ENCODE measurements around the gene RAI1.

Gene RAI1

DNA sequence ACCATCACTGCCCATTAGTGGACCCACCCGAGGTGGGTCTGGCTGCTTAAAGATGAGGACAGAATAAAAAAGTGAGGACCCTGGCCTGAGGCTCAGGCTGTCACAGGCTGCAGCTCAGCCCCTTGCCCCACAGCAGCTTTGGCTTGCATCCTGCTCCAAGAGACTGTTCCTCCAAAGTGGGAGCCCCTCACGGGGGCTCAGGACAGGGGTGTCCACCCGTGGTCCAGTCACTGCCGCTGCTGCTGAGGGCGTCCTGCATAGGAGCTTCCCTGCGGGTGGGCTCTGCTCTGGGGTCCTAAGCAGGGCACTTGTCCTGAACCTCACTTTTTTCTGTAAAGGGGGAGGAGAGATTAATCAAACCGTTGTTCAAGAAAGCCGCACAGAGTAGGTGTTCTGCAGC is 107.7 kb downstream of the RAI1 start:
- no peak overlapping the region for H3K4me3 ChIP-seq (ENCODE audit: low read length)
- no peak for TF ChIP-seq ZNF274 (IDR thresholded peaks at IDR 0.05; ENCODE audit: low read depth, low read length)

DNA sequence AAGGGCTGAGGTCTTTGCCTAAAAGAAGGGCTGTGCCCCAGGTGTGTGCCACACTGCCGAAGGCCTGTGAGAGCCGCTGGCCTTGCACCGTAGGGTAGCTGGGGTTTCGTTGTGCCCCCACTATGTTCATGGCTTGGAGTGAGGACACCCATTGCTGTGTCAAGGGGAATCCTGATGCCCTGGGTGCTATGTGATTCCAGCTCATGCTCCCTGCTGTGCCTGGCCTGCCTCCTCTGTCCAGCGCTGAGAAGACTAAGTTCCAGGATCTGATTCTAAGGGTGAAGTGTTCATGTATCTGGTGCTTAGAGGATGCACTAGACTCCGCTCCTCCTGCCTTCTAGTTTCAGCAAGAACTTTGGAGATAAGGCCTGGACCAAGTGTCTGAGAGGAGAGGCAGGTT is 108.2 kb downstream of the RAI1 start:
- no peak overlapping the region for H3K4me3 ChIP-seq (ENCODE audit: low read length)
- no peak for TF ChIP-seq ZNF274 (IDR thresholded peaks at IDR 0.05; ENCODE audit: low read depth, low read length)

DNA sequence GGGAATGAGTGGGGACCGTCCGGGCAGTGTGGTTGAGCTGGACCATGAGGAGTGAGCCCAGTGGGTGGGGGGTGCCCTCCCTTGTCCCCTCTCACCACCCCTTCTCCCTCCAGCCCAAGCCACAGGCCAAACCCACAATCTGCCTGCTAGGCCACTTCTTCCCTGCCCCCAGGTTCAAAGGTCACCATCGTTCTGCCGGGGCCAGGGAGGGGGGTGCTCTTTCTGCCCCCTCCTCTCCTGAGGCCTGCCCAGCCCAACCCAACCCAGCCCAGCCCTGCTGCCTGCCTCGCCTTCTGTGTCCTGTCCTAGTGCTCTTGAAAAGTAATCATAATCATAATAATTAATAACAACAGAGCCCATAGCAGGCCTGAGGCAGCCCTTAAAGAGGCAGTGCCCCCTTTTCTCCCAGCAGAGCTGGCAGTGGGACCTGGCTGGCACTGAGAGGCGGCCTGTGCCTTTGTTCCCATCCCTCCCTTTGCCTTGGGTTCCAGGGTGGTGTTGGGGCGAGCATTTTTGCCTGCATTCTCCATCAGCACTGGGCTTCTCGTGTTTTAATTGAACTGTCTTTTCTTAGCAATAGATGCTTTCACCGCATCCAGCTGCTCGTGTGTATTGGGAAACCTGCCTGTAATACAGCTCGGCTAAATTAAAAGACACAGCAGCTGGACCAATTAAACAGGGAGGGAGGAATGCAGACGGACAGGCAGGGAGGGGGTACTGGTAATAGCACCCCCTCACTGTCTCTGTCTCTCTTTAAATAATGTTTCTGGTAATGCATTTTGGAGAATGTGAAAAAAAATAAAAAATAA is 108.8 kb downstream of the RAI1 start:
- no peak overlapping the region for H3K4me3 ChIP-seq (ENCODE audit: low read length)
- no peak for TF ChIP-seq ZNF274 (IDR thresholded peaks at IDR 0.05; ENCODE audit: low read depth, low read length)

DNA sequence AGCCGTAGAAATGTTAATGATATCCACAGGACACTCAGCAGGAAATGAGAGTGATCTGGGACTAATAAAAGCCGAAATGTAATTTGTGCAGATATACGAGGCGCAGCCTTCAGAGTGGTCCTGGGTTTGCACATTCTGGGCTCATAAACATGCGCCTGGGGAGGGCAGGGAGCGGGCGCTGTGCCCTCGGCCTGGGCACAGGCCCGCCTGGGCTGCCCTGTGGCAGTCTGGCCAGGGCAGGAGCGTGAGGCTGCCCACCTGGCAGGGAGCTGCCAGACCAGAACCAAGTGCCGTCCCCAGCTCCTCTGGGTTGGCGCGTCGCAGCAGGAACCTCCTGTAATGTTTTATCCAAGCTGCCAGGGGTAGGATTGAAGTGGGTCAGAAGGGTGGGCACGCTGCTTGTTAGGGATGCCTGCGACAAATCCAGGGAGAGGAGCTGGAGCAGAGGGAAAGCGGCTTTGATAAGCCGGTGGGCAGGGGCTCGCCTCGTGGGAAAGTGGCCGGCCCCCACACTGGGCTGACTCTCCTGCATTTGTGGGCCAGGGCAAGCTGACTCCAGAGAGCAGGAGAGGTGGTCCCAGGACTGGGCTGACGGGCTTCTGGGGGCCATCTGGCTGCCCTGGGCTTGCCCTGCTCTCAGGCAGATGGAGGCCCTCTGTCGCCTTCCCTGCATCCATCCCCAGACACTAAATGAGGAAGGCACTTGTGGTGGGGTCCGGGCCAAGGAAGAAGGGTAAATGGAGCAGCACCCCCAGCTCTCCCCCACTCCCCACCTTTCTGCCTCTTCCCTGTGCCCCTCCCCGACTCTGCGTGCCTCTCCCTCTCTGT is 109.6 kb downstream of the RAI1 start:
- H3K4me3 ChIP-seq (ENCODE audit: low read length), result no peak overlapping the region
- no peak for TF ChIP-seq ZNF274 (IDR thresholded peaks at IDR 0.05; ENCODE audit: low read depth, low read length)

DNA sequence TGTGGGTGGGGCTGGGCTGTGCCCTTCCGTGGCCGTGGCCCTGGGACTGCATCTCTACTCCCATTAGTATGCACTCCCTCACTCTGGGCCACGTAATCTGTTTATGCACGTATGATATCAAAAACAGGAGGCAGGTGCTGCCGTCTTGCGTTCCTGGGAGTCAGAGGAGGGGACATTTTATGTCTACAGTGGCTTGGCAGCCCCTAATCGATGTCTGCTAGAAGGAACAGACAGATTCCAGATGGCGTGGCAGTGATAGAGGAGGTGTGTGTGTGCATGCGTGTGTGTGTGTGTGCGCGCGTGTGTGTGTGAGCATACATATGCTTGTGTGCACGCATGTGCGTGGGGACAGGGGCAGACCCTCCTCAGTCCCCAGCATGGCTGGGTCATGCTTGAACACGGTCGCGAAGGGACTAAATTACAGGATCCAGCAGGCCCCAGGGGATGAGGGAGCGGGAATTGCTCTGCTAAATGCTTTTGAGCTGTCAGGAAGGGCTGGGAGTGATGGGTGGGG is 110.8 kb downstream of the RAI1 start:
- no peak for TF ChIP-seq ZNF274 (IDR thresholded peaks at IDR 0.05; ENCODE audit: low read depth, low read length)
- H3K4me3 ChIP-seq (ENCODE audit: low read length), result no peak overlapping the region

DNA sequence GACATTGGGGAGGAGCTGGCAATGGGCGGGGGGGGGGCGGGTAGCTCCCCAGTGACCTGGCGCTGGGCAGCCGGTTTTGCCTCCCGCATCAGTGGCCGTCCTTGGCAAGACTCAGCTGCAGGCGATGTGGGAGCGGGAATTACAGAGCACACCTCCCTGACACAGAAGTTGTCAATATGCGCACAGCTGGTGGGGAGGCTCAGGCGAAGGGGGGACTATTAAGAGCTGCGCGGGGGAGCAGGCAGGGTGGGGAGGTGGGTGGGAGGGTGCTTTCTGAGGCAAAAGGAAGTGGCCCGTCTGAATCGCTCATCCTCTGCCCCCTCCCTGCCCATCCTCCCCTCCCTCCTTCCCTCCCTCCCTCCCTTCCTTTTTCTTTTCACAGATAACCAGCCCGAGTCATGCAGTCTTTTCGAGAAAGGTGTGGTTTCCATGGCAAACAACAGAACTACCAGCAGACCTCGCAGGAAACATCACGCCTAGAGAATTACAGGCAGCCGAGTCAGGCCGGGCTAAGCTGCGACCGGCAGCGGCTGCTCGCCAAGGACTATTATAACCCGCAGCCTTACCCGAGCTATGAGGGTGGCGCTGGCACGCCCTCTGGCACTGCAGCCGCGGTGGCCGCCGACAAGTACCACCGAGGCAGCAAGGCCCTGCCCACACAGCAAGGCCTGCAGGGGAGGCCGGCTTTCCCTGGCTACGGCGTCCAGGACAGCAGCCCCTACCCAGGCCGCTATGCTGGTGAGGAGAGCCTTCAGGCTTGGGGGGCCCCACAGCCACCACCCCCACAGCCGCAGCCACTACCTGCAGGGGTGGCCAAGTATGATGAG is 111.5 kb downstream of the RAI1 start:
- no peak for TF ChIP-seq ZNF274 (IDR thresholded peaks at IDR 0.05; ENCODE audit: low read depth, low read length)
- no peak overlapping the region for H3K4me3 ChIP-seq (ENCODE audit: low read length)

DNA sequence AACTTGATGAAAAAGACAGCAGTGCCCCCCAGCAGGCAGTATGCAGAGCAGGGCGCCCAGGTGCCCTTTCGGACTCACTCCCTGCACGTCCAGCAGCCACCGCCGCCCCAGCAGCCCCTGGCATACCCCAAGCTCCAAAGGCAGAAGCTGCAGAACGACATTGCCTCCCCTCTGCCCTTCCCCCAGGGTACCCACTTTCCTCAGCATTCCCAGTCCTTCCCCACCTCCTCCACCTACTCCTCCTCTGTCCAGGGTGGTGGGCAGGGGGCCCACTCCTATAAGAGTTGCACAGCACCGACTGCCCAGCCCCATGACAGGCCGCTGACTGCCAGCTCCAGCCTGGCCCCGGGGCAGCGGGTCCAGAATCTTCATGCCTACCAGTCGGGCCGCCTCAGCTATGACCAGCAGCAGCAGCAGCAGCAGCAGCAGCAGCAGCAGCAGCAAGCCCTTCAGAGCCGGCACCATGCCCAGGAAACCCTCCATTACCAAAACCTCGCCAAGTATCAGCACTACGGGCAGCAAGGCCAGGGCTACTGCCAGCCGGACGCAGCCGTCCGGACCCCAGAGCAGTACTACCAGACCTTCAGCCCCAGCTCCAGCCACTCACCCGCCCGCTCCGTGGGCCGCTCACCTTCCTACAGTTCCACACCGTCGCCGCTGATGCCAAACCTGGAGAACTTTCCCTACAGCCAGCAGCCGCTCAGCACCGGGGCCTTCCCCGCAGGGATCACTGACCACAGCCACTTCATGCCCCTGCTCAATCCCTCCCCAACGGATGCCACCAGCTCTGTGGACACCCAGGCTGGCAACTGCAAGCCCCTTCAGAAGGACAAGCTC is 112.3 kb downstream of the RAI1 start:
- no peak overlapping the region for H3K4me3 ChIP-seq (ENCODE audit: low read length)
- TF ChIP-seq ZNF274 (IDR thresholded peaks at IDR 0.05; ENCODE audit: low read depth, low read length), result no peak

DNA sequence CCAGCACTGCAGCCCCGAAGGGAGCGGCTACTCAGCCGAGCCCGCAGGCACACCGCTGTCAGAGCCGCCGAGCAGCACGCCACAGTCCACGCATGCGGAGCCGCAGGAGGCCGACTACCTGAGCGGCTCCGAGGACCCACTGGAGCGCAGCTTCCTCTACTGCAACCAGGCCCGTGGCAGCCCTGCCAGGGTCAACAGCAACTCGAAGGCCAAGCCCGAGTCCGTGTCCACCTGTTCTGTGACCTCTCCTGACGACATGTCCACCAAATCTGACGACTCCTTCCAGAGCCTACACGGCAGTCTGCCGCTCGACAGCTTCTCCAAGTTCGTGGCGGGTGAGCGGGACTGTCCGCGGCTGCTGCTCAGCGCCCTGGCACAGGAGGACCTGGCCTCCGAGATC is 113.1 kb downstream of the RAI1 start:
- TF ChIP-seq ZNF274 (IDR thresholded peaks at IDR 0.05; ENCODE audit: low read depth, low read length), result no peak
- H3K4me3 ChIP-seq (ENCODE audit: low read length), result no peak overlapping the region

DNA sequence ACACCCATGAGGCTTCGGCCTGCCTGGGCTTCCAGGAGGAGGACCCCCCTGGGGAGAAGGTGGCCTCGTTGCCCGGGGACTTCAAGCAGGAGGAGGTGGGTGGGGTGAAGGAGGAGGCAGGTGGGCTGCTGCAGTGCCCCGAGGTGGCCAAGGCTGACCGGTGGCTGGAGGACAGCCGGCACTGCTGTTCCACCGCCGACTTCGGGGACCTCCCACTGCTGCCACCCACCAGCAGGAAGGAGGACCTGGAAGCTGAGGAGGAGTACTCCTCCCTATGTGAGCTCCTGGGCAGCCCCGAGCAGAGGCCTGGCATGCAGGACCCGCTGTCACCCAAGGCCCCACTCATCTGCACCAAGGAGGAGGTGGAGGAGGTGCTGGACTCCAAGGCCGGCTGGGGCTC is 114.0 kb downstream of the RAI1 start:
- H3K4me3 ChIP-seq (ENCODE audit: low read length), result no peak overlapping the region
- no peak for TF ChIP-seq ZNF274 (IDR thresholded peaks at IDR 0.05; ENCODE audit: low read depth, low read length)

DNA sequence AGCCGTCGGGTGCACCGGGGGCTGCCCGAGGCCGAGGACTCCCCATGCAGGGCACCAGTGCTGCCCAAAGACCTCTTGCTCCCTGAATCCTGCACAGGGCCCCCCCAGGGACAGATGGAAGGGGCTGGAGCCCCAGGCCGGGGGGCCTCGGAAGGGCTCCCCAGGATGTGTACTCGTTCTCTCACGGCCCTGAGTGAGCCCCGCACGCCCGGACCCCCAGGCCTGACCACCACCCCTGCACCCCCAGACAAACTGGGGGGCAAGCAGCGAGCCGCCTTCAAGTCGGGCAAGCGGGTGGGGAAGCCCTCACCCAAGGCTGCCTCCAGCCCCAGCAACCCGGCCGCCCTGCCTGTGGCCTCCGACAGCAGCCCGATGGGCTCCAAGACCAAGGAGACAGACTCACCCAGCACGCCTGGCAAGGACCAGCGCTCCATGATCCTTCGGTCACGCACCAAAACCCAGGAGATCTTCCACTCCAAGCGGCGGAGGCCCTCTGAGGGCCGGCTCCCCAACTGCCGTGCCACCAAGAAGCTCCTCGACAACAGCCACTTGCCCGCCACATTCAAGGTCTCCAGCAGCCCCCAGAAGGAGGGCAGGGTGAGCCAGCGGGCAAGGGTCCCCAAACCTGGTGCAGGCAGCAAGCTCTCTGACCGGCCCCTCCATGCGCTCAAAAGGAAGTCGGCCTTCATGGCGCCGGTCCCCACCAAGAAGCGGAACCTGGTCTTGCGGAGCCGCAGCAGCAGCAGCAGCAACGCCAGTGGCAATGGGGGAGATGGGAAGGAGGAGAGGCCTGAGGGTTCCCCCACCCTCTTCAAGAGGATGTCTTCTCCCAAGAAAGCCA is 114.9 kb downstream of the RAI1 start:
- no peak for TF ChIP-seq ZNF274 (IDR thresholded peaks at IDR 0.05; ENCODE audit: low read depth, low read length)
- H3K4me3 ChIP-seq (ENCODE audit: low read length), result no peak overlapping the region

DNA sequence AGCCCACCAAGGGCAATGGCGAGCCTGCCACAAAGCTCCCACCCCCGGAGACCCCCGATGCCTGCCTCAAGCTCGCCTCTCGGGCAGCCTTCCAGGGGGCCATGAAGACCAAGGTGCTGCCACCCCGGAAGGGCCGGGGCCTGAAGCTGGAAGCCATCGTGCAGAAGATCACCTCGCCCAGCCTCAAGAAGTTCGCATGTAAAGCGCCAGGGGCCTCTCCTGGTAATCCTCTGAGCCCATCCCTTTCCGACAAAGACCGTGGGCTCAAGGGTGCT is 115.5 kb downstream of the RAI1 start:
- no peak for TF ChIP-seq ZNF274 (IDR thresholded peaks at IDR 0.05; ENCODE audit: low read depth, low read length)
- H3K4me3 ChIP-seq (ENCODE audit: low read length), result no peak overlapping the region

DNA sequence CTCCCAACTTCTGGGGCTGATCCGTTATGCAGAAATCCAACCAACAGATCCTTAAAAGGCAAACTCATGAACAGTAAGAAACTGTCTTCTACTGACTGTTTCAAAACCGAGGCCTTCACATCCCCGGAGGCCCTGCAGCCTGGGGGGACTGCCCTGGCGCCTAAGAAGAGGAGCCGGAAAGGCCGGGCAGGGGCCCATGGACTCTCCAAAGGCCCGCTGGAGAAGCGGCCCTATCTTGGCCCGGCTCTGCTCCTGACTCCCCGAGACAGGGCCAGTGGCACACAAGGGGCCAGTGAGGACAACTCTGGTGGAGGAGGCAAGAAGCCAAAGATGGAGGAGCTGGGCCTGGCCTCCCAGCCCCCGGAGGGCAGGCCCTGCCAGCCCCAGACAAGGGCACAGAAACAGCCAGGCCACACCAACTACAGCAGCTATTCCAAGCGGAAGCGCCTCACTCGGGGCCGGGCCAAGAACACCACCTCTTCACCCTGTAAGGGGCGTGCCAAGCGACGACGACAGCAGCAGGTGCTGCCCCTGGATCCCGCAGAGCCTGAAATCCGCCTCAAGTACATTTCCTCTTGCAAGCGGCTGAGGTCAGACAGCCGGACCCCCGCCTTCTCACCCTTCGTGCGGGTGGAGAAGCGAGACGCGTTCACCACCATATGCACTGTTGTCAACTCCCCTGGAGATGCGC is 116.0 kb downstream of the RAI1 start:
- TF ChIP-seq ZNF274 (IDR thresholded peaks at IDR 0.05; ENCODE audit: low read depth, low read length), result no peak
- H3K4me3 ChIP-seq (ENCODE audit: low read length), result no peak overlapping the region

Data from GM08714 (cell line).